Spleen (tissue), 7 donors: ENCODE measurements around the gene ST3GAL4.

Experiments
- CTCF ChIP-seq, 11 experiments: fragments of 200-600 bp in 7 of 11; fragments of 450-650 bp in 4 of 11; sonication (generic) in 4 of 11; IDR thresholded peaks in 8 of 11; conservative IDR thresholded peaks in 3 of 11; 1 replicate in 7 of 11; 2 replicates in 4 of 11; pipeline versions ENCODE4 v1.4.0 to v1.8.0; 2016 to 2021; ENCODE audit warnings: antibody characterized with exemption in 11 of 11, inconsistent platforms in 4 of 11, mild to moderate bottlenecking in 1 of 11
- POLR2A ChIP-seq, 3 donors: fragments of 450-650 bp; IDR thresholded peaks; one replicate each; pipeline ENCODE4 v1.5.1; 2017; ENCODE audit warnings: antibody characterized with exemption in 3 of 3, mild to moderate bottlenecking in 1 of 3
- donor health status: DM: no; HTN: no; CAD: no; lungs with moderate emphysema.
- donor health status: DM: no; HTN: no; CAD: no.
- donor health status: DM: no; HTN: no; CAD: no.

DNA sequence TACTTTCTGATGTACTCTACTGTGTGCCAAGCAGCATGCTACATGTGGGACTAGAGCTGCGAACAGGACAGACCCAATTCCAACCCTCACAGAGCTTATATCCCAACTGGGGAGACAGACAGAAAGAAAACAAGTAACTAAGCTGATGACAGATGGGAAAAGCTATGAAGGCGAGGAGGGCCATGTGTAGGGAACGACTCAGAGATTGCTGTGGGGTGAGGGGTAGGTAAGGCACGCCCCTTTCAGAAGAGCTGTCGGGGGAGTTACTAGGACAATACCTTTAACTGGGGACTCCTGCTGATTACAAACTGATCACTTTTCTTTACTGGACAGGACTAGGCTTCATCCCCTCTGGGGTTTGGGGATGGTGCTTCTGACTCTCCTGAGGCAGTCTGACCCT lies 48.9 kb downstream of the ST3GAL4 start:
- no peak for TF ChIP-seq CTCF (IDR thresholded peaks at IDR 0.05 in 8 of 11, conservative IDR thresholded peaks at IDR 0.05 in 3 of 11)
- TF ChIP-seq POLR2A (IDR thresholded peaks at IDR 0.05), result no peak
